GM19438 (cell line): ENCODE measurements around the gene MASP1.

Experiments
- ATAC-seq: cut with Tn5 transposase; IDR thresholded peaks from one replicate; pipeline ENCODE4 v1.9.1; 2021; ENCODE audit warnings: low read depth; ENCODE audit not compliant: unreplicated experiment

Gene MASP1, protein sequence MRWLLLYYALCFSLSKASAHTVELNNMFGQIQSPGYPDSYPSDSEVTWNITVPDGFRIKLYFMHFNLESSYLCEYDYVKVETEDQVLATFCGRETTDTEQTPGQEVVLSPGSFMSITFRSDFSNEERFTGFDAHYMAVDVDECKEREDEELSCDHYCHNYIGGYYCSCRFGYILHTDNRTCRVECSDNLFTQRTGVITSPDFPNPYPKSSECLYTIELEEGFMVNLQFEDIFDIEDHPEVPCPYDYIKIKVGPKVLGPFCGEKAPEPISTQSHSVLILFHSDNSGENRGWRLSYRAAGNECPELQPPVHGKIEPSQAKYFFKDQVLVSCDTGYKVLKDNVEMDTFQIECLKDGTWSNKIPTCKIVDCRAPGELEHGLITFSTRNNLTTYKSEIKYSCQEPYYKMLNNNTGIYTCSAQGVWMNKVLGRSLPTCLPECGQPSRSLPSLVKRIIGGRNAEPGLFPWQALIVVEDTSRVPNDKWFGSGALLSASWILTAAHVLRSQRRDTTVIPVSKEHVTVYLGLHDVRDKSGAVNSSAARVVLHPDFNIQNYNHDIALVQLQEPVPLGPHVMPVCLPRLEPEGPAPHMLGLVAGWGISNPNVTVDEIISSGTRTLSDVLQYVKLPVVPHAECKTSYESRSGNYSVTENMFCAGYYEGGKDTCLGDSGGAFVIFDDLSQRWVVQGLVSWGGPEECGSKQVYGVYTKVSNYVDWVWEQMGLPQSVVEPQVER

DNA sequence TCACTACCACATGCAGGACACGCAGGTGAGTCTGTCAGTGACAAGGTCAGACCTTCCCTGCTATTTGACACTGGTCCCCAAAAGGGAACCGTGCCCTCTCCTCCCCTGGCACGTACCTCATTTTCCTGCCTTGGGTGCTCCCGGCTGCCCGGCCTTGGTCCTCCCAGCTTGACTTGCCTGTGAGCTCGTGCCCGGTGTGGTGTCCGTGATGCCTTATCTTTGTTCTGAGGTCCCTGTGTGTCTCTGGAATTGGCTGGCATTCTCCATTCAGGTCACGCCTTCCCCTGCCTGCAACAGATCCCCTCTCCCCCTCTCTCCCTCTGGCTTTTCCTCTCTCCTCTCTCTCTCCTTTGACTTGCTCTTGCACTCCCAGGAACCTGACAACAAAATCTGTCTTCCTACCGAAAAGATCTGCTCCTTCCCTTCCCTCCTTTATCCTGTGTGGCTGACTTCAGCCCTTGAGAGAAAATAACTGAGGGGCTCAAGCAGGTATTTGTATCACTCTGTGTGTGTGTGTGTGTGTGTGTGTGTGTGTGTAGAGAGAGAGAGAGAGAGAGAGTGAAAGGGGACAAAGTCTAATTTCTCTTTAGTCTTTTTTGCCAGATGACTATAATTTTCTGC lies at the start of gene MASP1:
MASP1 (minus strand) TSS at position 226 of the 621 bp plus-strand sequence; CDS start at position 121, 105 bp downstream.
- no peak for ATAC-seq

DNA sequence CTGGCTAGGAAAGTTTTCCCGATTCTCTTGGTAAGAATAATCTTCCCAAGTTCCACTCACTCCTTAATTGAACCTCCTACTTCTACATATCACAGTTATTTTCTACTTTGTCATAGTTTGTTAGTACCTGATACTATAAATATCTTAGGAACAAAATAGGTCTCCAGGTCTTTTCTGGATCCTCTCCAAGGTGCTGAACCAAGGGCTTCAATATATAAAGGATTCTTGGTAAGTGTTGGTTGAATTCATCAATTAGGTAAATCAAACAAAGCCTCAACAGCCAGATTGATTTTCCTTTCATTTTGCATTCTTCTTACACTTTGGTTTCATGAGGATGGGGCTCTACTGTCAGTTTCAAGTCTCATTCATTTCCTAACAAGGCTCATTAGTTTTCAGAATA lies 49.0 kb upstream of the MASP1 start:
- no peak for ATAC-seq

DNA sequence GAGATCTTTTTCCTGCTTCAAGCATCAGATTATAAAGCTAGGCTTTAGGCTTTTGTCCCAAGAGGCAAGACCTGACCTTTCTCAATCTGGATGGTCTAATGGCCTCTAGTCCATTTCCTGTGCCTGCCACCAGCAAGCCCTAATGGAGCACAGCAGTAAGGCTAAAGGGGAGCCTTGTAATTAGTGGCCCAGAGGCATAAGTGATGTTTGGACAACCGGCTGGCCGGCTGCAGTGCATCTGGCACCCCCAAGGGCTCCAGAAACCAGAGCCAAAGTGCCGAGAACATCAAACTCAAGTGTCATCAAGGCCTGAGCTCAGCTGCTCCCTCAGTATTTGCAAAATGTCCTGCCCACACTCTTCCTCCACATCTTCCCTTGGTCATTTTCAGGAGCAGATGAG lies 44.8 kb upstream of the MASP1 start:
- no peak for ATAC-seq

DNA sequence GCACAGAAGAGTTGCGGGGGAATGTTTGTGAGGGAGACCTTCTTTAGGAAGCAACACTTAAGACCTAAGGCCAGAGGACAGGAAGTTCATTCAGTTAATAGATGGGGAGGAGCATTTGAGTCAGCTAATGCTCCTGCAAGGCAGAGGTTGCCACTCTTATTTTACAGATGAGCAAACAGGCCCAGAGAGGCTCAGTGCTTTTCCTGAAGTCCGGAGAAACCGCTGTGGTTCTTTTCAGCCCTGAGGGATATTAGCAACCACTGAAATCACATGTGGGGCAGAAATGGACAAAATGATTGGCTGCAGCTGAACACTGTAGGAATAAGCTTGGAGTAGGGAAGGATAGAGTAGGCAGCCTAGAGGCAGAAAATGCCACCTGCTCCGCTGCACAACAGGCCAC lies 43.4 kb upstream of the MASP1 start:
- no peak for ATAC-seq

DNA sequence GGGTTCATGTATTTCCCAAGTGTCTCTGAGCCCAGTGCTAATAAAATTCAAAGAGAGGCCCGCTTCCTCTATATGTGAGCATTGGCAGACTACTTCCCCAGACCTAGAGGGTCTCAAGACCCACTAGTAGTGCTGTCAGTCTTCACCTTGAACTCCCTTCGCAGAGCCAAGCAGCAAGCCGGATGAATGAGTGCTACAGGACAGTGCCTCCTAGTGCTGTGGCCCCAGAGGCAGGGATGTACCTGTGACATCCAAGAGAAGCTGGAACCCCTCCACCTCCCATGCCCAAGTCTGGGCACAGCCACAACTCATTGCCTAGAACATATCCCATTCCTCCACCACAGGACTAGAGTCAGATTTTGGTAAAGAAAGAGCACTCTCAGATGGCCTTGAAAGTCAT lies 37.2 kb upstream of the MASP1 start:
- ATAC-seq = no peak

DNA sequence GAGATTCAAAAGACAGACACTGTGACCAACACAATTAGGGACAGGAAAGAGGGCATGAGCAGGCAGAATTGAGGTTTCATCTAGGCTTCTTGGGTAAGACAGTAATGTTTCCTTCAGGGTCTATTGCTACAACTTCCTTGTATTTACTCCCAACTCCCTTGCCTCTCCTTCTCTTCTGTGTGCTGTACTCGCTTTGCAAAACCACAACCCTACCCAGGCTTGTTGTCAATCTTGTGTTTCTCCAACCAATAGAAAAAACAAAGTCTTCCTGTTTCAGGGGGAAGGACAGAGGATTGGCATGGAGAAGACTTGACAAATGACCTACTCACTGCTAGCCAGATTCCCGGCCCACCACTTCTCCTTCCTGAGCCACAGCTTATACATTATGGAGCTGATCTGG lies 36.3 kb upstream of the MASP1 start:
- no peak for ATAC-seq

DNA sequence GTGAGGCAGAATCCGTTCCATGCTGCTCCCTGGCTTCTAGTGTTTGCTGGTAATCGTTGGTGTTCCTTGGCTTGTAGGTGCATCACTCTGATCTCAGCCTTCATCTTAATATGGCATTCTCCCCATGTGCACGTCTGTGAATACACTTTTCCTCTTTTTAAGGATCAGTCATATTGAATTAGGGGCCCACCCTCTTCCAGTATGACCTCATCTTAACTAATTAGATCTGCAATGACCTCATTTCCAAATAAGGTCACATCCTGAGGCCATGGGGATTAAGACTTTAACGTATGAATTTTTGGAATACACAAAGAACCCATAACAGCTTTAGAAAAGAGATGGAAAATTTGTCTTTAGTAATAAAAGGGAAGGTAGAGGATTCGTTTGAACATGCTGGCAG lies 34.1 kb upstream of the MASP1 start:
- no peak for ATAC-seq

DNA sequence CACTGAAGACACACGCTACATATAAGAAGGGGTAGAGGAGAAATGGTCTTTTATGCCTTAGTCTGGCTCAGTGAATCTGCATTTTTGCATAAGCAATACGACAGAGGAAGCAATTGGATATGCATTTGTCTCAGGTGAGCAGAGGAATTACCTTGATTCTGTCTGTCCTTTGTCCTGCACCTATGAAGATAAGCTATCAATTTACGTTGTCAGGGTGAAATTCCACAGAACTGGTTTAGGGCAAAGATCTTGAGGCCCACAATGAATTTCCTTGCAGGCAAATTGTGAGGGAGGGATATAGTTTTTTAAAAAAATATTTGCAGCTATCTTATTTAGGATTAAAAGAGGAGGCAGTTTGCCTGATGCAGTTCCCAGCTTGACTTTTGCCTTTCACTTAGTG lies 31.6 kb upstream of the MASP1 start:
- ATAC-seq = no peak

DNA sequence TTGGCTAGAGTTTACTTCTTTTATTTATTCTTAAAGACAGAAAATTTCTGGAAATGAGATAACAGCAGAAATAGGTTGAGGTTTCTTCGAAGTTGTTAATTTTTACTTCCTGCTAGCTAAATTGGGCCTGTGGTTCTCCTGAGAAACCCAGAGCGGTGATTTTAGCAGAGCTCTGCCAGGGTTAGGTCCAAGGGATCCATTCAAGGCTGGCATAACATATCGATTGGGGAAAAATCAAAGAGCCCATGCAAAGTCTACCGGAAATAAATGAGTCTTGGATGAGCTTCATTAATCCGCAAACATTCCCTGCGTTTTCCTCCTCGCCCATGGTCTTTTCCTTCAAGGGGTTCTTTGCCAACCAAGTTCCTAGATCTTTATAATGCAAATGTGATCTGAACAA lies 30.8 kb upstream of the MASP1 start:
- no peak for ATAC-seq

DNA sequence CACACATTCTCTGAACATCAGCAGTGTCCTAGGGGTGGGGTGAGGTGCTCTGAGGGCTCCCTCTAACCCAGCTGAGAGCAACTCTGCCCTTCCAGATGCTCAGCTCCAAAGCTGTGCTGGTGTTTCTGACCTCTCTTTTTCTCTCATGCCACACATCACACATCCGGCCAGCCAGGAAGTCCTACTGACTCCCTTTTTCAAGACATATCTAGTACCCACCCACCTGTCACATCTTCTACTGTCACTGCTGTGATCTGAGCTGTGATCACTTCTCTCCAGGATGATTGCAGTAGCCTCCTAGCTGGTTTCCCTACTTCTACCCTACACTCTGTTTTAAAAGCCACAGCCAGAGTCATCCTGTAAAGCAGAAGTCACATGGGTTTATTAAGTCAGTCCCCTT lies 30.2 kb upstream of the MASP1 start:
- ATAC-seq = no peak

DNA sequence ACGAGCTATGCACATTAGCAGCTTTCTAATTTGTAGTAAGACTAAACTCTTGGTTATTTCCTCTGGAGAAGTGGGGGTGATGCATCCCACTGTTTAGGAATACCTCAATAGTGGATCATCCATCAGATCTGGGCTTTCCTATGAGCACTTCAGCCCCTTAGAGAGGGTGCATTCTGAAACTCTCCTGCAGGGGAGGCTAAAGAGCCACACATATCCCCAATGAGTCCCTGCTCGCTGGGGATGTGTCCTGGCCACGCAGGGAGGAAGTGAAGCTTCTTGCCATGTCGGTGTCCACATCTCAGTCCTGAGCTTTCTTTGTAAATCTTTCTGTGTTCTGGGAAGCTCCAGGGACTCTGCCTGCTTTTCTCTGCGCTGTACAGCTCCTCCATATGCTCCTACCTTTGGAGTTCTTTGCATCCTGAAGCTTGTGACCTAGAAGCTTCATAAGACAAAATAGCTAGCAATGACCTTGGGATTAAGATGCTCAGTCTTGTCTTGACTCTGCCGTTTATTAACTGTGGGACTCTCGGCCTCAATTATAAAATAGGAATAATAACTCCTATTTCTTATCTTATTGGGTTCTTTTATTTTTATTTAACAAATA lies 28.3 kb upstream of the MASP1 start:
- peak; percentile 80 for ATAC-seq

DNA sequence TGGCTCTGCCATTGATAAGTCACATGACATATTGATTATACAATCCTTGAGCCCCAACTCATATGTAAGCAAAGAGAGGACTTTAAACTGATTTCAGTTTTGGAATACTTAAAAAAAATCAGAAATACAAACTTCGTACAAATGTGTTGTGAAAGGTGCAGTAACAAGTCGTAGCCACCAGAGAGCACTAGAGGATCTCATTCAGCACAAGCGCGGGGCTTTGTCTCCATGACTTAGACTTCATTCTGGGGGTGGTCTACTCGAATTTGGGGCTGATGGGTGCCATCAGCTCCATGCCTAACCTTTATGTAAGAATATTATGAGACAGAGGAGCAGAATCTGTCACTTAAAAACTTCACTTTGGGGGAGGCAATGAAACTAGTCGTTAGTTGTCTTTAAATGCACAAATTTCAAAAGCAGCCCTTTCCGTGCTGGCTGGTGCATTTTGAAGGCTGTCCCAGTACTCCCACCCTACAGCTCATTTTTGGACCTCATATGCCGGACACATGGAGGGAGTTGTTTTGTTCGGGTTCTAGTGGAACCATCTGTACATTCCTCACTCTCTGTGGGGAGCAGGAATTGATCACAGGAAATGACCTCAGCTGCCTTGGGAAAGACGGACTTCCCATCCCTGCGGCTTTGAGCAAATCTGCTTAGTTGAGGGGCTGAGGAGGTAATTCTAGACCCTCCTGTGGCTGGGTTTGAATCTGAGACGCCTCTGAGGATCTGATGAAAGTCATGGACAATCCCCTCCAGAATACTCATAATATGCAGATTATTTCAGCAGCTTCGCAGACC lies 27.5 kb upstream of the MASP1 start:
- no peak for ATAC-seq

DNA sequence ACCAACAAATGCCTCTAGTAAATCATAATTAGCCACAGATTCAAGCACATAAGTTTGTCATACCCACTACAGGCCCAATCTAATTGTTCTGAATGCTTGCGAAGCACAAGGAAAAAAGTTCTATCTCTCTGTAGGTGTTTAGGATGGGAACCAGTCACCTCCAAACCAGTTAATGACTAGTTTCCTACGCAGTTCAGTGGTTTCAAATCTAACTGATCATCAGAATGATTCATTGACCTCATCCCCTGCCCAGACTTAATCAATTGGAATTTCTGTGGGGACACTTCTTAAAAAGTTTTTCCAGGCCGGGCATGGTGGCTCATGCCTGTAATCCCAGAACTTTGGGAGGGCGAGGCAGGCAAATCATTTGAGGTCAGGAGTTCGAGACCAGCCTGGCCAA lies 24.3 kb upstream of the MASP1 start:
- no peak for ATAC-seq

DNA sequence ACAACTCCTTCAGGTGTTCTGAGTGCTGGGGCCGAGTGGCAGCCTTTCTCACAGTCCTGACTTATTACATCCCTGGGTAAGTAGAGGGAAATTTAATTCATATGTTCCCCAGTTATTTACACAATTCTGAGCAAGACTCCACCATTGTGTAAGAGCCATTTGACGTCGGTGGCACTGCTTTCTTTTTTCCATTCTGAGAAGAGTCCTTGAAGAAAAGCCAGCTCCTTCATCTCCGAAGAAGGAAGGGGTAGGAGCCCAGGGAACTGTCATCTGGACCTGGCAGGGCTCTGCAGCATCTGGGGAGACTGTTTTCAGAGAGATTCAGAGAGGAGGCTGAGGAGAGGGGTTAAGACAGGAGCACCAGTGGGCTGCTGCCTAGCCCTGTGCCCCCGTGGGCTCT lies 22.6 kb upstream of the MASP1 start:
- ATAC-seq = no peak

DNA sequence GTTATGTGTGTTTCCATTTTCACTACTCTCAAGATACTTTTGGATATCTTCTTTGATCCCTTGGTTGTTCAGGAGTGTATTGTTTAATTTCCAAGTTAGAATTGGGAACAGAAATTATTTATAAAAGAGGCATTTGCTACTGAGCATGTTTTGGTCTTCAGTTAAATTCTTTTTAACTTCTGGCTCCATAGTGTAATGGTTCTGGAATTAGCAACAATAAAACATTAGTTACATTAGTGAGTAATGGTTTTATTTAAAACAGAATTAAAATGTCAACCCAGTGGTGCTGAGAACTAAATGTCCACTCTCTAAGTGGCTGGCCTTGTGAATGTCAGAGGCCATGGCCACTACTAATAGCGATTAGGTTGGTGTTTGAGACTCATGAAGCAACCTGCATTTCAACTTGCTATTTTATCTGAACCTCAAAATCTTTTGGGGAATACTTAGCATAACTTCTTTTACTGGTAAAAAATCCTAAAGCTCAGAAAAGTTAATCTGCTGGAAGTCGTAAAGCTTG lies 19.5 kb upstream of the MASP1 start:
- no peak for ATAC-seq

DNA sequence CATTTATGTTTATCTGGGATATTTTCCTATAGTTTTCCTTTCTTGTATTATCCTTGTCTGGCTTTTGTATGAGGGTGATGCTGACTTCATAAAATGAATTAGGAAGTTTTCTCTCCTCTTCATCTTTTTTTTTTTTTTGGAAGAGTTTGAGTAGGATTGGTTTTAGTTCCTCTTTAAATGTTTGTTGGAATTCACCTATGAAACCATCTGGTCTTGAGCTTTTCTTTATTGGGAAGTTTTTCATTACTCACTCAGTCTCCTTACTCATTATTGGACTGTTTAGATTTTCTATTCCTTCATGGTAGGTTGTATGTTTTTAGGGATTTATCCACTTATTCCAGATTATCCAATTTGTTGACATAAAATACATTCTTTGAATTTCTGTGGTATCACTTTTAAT lies 18.7 kb upstream of the MASP1 start:
- ATAC-seq = no peak

DNA sequence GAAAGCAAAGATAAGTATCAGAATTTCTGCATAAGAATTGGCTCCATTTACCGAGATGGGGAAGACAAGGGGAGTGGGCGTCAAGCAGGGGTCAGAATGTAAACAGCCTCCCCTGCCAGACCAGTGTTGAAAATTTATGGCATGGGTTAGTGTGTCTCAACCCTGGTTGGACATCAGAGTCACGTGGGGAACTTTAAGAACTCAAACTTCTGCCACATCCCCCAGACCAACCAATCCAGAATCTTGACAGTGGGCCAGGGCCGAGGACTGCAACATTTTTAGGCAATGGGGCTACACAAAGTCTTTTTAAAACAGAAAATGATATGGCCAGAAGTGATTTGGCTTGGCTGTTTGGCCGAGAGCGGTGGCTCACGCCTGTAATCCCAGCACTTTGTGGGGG lies 14.3 kb upstream of the MASP1 start:
- ATAC-seq = no peak

DNA sequence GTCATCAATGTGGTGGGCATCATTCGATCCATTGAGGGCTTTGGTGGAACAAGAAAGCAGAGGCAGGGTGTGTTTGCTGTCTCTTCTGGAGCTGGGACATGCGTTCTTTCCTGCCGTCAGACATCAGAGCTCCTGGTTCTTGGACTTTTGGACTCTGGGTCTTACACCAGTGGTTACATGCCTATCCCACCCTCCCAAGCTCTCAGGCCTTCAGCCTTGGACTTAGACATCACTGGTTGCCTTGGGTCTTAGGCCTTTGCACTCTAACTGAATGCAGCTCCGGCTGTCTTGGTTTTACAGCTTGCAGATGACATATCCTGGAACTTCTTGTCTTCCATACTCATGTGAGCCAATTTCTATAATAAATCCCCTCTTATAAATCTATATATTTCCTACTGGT lies 8.1 kb upstream of the MASP1 start:
- ATAC-seq = no peak

DNA sequence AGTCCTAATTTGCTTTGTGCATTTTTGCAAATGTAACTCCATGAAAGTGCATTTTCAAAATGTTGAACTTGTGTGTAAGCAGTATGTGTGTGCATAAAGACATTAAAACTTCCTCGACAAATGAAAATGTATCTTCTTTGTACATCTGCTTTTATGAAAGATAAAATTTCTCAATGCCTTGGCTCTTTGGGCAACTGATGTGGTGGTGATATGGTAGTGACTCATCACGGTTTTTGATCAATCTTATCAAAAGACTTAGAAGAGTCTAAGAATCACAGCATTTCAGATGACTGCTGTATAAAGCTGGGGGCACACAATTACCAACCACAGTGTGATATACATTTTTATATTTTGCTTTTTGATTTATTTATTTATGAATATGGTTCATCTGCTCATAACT lies 5.4 kb upstream of the MASP1 start:
- no peak for ATAC-seq

DNA sequence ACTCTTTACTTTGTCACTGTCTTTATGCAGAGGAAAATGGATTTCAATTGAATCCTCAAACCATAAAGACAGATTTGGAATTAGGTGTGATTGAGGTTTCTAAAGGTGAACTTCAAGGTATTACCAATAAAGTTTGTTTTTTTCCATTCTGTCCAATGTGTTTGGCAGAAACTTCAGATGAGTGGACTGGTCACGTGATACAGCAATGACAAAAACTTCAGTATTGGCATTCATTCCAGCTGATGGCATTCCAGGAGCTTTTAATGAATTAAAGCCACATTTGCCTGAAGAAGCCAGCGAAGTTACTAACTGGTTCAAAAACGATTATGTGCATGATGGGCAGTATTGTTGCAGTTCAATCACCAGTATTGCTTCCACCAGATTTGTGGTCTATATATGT lies 4.5 kb upstream of the MASP1 start:
- ATAC-seq = no peak
